ENCODE measurements around the gene DIAPH2.

The DIAPH2 gene

GRCh38 chrX:97189668-97190067 is 505.0 kb downstream of the DIAPH2 start:
- in situ Hi-C loops (cut with HindIII; ENCODE audit: low pct_ligation_motif_present, low sequenced_read_pairs) = no loop called here
- Histone ChIP-seq H3K27ac (no peak overlapping the region), H3K27me3 (replicated peaks) (no peaks in the 10 kb centered on the region), H3K36me3 (replicated peaks) (no peaks in the 10 kb centered on the region), H3K4me3 (ENCODE audit: low read depth, low read length) (no peak overlapping the region)
- no peak for TF ChIP-seq CTCF (IDR thresholded peaks at IDR 0.05; ENCODE audit: low read depth, low read length, missing control alignments)
- DNase-seq = no peak

GRCh38 chrX:97199501-97199900 is 514.9 kb downstream of the DIAPH2 start:
- Histone ChIP-seq H3K27ac (no peak overlapping the region), H3K4me3 (ENCODE audit: low read depth, low read length) (no peak overlapping the region), H3K36me3 (replicated peaks) (no peaks in the 10 kb centered on the region), H3K27me3 (replicated peaks) (no peaks in the 10 kb centered on the region)
- in situ Hi-C loops (cut with HindIII; ENCODE audit: low pct_ligation_motif_present, low sequenced_read_pairs) = no loop called here
- TF ChIP-seq CTCF (IDR thresholded peaks at IDR 0.05; ENCODE audit: low read depth, low read length, missing control alignments) = no peak
- no peak for DNase-seq

- Histone ChIP-seq H3K27me3 (replicated peaks) (no peaks in the 10 kb centered on the region), H3K36me3 (replicated peaks) (no peaks in the 10 kb centered on the region), H3K4me3 (ENCODE audit: low read depth, low read length) (no peak overlapping the region), H3K27ac (no peak overlapping the region)
- in situ Hi-C loops (cut with HindIII; ENCODE audit: low pct_ligation_motif_present, low sequenced_read_pairs) = no loop called here
- no peak for DNase-seq
- no peak for TF ChIP-seq CTCF (IDR thresholded peaks at IDR 0.05; ENCODE audit: low read depth, low read length, missing control alignments)
These were observed 515.8 kb downstream of the DIAPH2 start for GRCh38 chrX:97200454-97200853.

- no peak overlapping the region for H3K4me3 ChIP-seq (ENCODE audit: low read depth, low read length)
- no peak overlapping the region for H3K27ac ChIP-seq
- DNase-seq = no peak
- TF ChIP-seq CTCF (IDR thresholded peaks at IDR 0.05; ENCODE audit: low read depth, low read length, missing control alignments) = no peak
- no peaks in the 10 kb centered on the region for H3K36me3 ChIP-seq (replicated peaks)
- in situ Hi-C loops (cut with HindIII; ENCODE audit: low pct_ligation_motif_present, low sequenced_read_pairs) = no loop called here
- no peaks in the 10 kb centered on the region for H3K27me3 ChIP-seq (replicated peaks)
These were observed 525.9 kb downstream of the DIAPH2 start for GRCh38 chrX:97210501-97210900.

GRCh38 chrX:97211070-97211469 is 526.4 kb downstream of the DIAPH2 start:
- no peaks in the 10 kb centered on the region for H3K36me3 ChIP-seq (replicated peaks)
- DNase-seq = no peak
- TF ChIP-seq CTCF (IDR thresholded peaks at IDR 0.05; ENCODE audit: low read depth, low read length, missing control alignments) = no peak
- H3K27me3 ChIP-seq (replicated peaks) = no peaks in the 10 kb centered on the region
- in situ Hi-C loops (cut with HindIII; ENCODE audit: low pct_ligation_motif_present, low sequenced_read_pairs) = no loop called here
- H3K4me3 ChIP-seq (ENCODE audit: low read depth, low read length) = no peak overlapping the region
- H3K27ac ChIP-seq = no peak overlapping the region

- no peak overlapping the region for H3K4me3 ChIP-seq (ENCODE audit: low read depth, low read length)
- H3K27me3 ChIP-seq (replicated peaks) = no peaks in the 10 kb centered on the region
- TF ChIP-seq CTCF (IDR thresholded peaks at IDR 0.05; ENCODE audit: low read depth, low read length, missing control alignments) = no peak
- no peak overlapping the region for H3K27ac ChIP-seq
- DNase-seq = no peak
- in situ Hi-C loops (cut with HindIII; ENCODE audit: low pct_ligation_motif_present, low sequenced_read_pairs) = no loop called here
- no peaks in the 10 kb centered on the region for H3K36me3 ChIP-seq (replicated peaks)
These were observed 530.5 kb downstream of the DIAPH2 start for GRCh38 chrX:97215186-97215585.

Data from brain microvascular endothelial cell (primary cell).